ENCODE data around the gene ZGLP1.

Gene ZGLP1

DNA sequence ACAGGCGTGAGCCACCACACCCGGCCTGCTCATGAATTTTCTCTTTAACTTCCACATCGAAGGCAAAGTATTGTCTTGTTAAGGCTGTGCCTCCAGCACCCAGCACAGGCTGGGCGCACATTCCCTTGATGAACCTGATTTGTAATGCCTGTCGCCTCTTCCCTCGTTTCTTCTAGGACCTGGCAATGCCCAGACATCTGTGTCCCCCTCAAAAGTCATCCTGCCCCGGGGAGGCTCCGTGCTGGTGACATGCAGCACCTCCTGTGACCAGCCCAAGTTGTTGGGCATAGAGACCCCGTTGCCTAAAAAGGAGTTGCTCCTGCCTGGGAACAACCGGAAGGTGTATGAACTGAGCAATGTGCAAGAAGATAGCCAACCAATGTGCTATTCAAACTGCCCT, 35.0 kb downstream of the ZGLP1 start:
- no peak for DNase-seq

DNA sequence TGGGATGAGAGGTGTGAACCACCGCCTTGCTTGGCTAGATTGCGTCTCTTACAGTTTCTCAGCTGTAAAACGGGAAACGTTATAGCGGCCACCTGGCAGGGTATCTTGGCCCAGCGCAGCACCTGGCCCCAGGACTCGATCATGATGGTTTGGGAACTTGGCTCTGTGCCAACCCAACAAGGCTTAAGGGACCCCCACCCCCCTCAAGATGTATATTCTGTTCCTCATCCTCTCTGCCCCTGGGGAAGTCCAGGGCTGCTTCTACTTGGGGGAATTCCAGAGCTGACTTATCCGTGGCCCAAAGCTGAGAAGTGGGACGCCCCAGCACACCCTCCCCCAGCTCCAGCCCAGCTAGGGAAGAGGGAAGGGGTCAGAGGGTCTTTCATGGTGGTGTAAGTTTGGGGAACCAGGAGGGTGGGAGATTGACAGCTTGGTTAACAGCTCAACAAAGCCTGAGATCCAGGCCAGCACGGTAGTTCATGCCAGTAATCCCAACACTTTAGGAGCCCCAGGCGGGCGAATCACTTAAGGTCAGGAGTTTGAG, 38.0 kb downstream of the ZGLP1 start:
- no peak for DNase-seq

DNA sequence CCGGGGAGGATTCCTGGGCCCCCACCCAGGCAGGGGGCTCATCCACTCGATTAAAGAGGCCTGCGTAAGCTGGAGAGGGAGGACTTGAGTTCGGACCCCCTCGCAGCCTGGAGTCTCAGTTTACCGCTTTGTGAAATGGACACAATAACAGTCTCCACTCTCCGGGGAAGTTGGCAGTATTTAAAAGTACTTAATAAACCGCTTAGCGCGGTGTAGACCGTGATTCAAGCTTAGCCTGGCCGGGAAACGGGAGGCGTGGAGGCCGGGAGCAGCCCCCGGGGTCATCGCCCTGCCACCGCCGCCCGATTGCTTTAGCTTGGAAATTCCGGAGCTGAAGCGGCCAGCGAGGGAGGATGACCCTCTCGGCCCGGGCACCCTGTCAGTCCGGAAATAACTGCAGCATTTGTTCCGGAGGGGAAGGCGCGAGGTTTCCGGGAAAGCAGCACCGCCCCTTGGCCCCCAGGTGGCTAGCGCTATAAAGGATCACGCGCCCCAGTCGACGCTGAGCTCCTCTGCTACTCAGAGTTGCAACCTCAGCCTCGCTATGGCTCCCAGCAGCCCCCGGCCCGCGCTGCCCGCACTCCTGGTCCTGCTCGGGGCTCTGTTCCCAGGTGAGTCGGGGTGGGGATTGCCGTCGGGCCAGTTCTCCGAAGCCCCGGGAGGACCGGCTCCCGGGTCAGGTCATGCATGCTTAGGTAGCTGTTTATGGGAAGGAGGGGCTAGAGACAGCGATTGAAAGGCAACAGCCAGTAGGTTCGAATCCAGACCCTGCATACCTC, 38.8 kb downstream of the ZGLP1 start, which contains the start of gene ICAM1:
TSS of gene ICAM1 (plus strand) at position 505 of the 779 bp plus-strand sequence. CDS start at position 545, 40 bp downstream.
- DNase-seq: no peak

DNA sequence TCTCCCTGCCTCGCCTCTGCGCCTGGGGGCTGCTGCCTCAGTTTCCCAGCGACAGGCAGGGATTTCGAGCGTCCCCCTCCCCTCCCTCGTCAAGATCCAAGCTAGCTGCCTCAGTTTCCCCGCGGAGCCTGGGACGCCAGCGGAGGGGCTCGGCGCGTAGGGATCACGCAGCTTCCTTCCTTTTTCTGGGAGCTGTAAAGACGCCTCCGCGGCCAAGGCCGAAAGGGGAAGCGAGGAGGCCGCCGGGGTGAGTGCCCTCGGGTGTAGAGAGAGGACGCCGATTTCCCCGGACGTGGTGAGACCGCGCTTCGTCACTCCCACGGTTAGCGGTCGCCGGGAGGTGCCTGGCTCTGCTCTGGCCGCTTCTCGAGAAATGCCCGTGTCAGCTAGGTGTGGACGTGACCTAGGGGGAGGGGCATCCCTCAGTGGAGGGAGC, 39.4 kb downstream of the ZGLP1 start:
- no peak for DNase-seq

DNA sequence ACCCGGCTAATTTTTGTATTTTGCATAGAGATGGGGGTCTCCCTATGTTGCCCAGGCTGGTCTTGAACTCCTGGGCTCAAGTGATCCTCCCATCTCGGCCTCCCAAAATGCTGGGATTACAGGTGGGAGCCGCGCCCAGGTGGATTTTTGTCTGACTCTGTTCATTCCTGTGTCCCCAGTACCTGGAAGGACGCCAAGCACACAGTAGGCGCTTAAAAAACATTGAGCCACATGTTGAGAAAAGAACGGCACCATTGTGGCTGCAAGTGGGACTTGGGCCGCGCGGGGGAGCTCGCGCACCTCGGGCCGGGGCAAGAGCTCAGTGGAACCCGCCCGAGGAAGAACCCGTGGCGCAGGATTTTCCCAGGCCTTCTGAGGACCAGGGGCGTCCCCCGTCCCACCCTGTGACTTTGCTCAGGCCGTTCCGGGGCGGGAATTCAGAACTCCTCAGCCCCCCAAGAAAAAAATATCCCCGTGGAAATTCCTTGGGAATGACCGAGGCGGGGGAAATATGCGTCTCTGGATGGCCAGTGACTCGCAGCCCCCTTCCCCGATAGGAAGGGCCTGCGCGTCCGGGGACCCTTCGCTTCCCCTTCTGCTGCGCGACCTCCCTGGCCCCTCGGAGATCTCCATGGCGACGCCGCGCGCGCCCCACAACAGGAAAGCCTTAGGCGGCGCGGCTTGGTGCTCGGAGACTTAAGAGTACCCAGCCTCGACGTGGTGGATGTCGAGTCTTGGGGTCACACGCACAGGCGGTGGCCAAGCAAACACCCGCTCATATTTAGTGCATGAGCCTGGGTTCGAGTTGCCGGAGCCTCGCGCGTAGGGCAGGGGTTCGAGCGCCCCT, 40.1 kb downstream of the ZGLP1 start:
- DNase-seq: peak; percentile 38

DNA sequence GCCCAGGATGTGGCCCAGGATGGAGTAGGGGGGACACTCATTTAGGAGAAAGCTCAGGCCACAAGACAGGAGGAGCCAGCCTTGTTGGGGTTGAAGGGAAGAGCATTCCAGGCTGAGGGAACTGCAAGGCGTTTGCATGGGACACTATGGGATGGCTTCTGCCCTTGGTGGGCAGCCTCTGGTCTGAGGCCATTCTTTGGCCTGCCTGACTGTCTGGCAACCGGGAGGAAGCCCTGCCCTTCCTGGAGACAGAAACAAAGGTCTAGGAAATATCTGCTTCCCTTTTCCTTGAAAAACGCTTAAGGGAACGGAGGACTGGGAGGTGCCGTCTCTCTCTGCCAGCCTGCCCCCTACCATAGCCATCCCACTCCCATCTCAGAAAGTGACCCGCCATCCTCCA, 41.5 kb downstream of the ZGLP1 start:
- no peak for DNase-seq

DNA sequence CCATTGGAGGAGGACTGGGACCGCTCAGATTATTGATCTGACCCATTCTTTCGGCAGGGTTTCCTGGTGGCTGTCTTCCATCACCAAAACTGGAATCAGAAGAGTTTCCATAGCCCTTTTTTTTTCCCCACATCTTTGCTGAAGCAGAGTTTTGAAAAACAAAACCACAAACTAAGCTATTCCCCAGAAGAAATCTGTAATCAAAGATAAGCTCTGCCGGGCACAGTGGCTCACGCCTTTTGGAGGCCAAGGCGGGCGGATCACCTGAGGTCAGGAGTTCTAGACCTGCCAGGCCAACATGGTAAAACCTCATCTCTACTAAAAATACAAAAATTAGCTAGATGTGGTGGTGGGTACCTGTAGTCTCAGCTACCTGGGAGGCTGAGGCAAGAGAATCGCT, 42.9 kb downstream of the ZGLP1 start:
- no peak for DNase-seq

DNA sequence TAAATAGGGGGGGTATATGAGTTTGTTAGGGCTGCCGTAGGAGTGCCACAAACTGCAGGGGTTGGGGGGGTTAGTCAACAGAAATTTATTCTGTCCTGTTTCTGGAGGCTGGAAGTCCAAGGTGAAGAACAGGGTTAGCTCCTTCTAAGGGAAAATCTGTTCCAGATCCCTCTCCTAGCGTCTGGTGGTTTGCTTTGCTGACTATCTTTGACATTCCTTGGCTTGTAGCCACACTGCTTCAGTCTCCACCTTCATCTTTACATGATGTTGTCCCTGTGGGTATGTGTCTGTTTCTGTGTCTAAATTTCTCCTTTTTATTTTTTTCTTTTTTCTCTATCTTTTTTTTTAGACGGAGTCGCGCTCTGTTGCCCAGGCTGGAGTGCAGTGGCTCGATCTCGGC, 46.8 kb downstream of the ZGLP1 start:
- no peak for DNase-seq

DNA sequence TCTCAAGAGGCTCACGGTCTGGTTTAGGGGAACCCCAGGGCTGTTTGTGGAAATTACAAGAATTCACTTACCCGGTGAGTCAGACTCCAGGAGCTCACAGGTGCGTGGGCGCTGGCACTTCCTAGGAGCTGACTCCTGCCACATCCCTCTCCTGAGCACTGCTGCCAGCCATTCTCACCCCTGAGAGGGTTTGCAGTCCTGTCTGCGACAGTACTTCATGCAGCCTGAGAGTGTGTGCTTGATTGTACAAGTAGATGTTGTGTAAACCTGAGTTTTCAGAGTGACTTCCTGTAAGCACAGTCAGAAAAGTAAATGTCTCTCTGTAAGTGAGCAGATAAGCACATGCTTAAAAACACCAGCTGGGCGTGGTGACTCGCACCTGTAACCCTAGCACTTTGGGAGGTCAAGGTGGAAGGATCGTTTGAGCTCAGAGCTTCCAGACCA, 49.5 kb downstream of the ZGLP1 start:
- DNase-seq: peak; percentile 75

DNA sequence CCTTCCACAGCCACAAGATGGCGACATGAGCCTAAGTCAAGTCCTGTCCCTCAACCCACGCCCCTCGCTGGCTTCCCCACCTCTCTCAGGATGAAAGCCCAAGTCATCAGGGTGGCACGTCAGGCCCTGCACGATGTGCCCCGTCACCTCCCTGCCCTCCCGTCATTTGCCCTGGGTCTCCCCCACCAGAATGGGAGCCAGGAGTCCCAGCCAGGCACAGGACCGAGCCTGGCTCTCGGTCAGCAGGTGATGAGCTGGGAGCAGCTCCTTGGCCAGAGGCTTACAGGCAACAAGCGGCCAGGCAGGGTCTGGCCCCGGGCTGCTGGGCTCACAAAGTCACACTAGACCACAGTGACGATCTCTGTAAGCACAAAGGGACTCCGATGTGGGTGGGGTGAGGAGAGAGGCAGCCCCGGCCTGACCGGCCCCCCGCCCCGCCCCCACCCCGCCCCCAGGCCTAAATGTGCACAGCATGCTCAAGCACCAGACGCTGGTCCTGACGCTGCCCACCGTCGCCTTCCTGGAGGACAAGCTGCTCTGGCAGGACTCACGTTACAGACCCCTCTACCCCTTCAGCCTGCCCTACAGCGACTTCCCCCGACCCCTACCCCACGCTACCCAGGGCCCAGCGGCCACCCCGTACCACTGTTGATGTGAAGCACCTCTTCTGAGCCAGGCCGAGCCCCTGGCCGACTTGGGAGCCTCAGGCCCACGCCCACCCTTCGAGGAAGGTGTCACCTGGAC, 50.3 kb downstream of the ZGLP1 start:
- DNase-seq: peak; percentile 58

DNA sequence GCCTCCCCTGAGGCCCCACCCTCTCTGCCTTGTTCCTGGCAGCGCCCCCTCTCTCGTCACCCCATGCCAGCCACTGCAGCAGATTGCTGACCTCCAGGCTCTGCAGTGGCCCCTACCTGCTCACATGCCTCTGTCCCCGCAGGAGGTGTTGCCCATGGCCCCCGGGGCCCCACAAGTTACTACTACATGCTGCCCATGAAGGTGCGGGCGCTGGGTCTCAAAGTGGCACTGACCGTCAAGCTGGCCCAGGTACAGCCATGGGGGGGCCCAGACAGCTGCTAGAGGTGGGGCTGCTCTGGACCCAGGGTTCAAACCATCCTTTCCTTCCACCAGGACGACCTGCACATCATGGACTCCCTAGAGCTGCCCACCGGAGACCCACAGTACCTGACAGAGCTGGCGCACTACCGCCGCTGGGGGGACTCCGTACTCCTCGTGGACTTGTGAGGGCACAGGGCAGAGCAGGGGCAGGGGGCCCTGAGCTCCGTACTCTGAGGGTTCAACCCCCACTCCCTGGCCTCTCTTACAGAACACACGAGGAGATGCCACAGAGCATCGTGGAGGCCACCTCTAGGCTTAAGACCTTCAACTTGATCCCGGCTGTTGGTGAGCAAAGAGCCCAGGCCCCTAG, 51.4 kb downstream of the ZGLP1 start:
- DNase-seq: no peak

DNA sequence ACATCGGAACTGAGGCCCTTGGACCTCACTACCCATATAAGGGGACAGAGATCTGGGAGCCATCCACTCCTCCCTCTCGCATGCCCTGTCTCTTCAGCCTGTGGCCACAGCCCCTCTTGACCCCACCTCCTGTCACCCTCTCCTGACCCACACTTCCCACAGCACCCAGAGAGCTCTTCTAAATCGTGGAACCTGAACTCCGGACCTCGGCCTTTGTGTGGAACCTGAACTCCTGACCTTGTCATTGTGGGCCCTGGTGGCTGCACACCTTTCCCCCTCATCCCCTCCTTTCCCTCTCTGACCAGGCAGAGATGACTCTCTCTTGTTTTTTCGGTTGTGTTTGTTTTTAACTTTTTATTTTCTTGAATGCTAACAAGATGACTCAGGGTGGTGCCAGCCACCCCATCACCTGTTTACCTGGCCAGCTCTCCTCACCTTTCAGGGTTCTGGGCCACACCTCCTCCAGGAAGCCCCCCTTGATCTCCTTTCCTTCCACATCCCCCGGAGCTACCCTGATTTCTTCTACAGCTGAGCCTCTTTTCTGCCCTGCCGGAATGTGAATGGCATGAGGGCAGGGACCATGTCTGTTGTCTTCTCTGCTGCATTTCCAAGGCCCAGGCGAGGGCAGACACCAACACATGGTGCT, 52.5 kb downstream of the ZGLP1 start:
- DNase-seq: no peak

DNA sequence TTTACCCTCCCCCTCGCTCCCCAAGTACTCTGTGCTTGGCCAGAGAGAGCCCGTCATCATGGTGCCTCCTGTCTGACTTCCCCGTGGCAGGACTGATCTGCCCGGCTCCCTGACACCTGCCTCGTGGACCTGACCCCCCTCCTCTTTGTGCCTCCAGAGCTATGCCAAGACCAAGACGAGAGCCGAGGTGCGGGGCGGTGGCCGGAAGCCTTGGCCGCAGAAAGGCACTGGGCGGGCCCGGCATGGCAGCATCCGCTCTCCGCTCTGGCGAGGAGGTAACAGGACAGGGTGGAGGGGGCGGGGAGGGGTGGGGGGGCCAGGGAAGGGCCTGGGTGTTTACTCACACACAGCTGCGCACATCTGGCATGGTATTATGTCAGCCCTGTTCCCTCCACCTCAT, 53.1 kb downstream of the ZGLP1 start:
- DNase-seq: no peak

DNA sequence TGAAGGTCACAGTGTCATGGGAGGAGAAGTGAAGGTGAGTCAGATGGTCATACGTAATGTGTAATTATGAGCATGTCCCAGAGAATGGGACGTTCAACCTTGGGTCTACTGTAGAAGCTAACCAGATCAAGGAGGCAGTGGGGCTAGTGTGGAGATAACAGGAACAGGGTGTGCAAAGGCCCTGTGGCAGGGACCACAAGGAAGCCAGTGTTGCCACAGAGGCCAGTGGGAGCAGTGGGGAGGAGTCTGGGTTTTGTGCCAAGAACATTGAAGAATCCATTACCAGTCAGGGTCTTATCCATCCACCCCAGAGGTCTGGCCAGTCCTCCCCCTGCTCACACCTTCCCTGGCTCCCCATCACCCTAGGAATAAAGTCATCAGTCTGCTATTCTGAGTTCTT, 54.3 kb downstream of the ZGLP1 start:
- no peak for DNase-seq
